Testis (tissue), 3 donors: ENCODE data around the gene SCGB2A2. TPM values are rescaled to one million over a fixed set of nuclear protein-coding genes. Genes with fewer than 3 reads are reported as not detected.

ENCODE experiments used
- DNase-seq: peaks from one replicate; pipeline ENCODE4 v3.0.0-alpha.2; 2019
- H3K27ac ChIP-seq, 2 donors: fragments of 200-600 bp; sonication (generic); one replicate each; pipeline ENCODE4 v1.5.1; 2019
- H3K27me3 ChIP-seq: fragments of 200-600 bp; sonication (generic); one replicate; pipeline ENCODE4 v1.5.1; 2019
- H3K36me3 ChIP-seq: fragments of 200-600 bp; sonication (generic); one replicate; pipeline ENCODE4 v1.5.1; 2017; ENCODE audit warnings: low read depth; ENCODE audit errors: missing control alignments
- H3K4me1 ChIP-seq: fragments of 200-600 bp; sonication (generic); one replicate; pipeline ENCODE4 v1.5.1; 2019
- H3K4me3 ChIP-seq, 2 donors: fragments of 200-600 bp; sonication (generic); one replicate each; pipeline ENCODE4 v1.5.1; 2017 to 2019
- H3K9me3 ChIP-seq: fragments of 200-600 bp; sonication (generic); one replicate; pipeline ENCODE4 v1.5.1; 2017
- POLR2A ChIP-seq: fragments of 450-650 bp; IDR thresholded peaks from one replicate; pipeline ENCODE4 v1.6.1; 2017; ENCODE audit warnings: antibody characterized with exemption, mild to moderate bottlenecking, moderate library complexity
- WGBS, 2 donors: methylation state at CpG; one replicate each; pipeline ENCODE4 v1.1.5; 2018; 5-methylcytosine and 5-hydroxymethylcytosine counted together
- intact Hi-C: fragments of 100-400 bp; cut with DNase I; formaldehyde crosslinking; loops from one replicate; pipeline ENCODE4 v1.15.1; 2023; ENCODE audit warnings: low total_unique reads
- polyA plus RNA-seq: library from polyadenylated mRNA; stranded (reverse); fragments of 350-450 nt; fragmentation: Illumina TruSeq; extraction: RNeasy Lipid Tissue Mini Kit (QIAGEN cat#74804); gene quantifications from one replicate; pipeline ENCODE4 v1.2.3, GENCODE V29; 2014; ENCODE audit warnings: low read depth, low replicate concordance; ENCODE audit not compliant: insufficient read depth
- total RNA-seq, 2 donors: library from RNA; depleted of rRNA; stranded (reverse); fragments of >200 nt; gene quantifications; one replicate each; pipeline ENCODE4 v1.2.3, GENCODE V29; 2016
- TF ChIP-seq, protein P1 (sequence below), 3 experiments: fragments of 450-650 bp in 2 of 3; fragments of 200-600 bp in 1 of 3; sonication (generic) in 1 of 3; IDR thresholded peaks; one replicate each; pipeline ENCODE4 v1.5.1; 2016 to 2019; ENCODE audit warnings: antibody characterized with exemption in 3 of 3, mild to moderate bottlenecking in 2 of 3, moderate library complexity in 1 of 3

Gene SCGB2A2
- total and polyA plus RNA-seq, 3 donors from 2014 or later, result 0.86 TPM; not detected in 2

DNA sequence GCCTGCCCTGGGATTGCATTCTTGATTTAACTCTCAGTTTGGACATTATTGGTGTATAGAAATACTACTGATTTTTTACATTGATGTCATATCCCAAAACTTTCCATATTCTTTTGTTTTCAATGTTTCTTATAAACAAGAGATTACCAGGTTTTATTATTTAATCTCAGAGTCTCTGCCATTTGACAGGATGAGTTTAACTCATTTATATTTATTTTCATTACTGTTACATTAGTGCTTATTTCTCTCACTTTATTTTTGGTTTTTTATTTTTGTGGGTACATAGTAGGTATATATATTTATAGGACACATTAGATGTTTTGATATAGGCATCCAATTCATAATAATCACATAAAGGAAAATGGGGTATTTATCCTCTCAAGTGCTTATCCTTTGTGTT lies 38.0 kb downstream of the SCGB2A2 start:
- Histone ChIP-seq H3K27me3 (no peaks in the 10 kb centered on the region), H3K4me3 (no peak overlapping the region), H3K36me3 (no peaks in the 10 kb centered on the region), H3K27ac (no peak overlapping the region), H3K4me1 (no peaks in the 10 kb centered on the region), H3K9me3 (no peaks in the 10 kb centered on the region)
- DNase-seq, result no peak
- TF ChIP-seq POLR2A, result no peak
- TF ChIP-seq, protein P1, sequence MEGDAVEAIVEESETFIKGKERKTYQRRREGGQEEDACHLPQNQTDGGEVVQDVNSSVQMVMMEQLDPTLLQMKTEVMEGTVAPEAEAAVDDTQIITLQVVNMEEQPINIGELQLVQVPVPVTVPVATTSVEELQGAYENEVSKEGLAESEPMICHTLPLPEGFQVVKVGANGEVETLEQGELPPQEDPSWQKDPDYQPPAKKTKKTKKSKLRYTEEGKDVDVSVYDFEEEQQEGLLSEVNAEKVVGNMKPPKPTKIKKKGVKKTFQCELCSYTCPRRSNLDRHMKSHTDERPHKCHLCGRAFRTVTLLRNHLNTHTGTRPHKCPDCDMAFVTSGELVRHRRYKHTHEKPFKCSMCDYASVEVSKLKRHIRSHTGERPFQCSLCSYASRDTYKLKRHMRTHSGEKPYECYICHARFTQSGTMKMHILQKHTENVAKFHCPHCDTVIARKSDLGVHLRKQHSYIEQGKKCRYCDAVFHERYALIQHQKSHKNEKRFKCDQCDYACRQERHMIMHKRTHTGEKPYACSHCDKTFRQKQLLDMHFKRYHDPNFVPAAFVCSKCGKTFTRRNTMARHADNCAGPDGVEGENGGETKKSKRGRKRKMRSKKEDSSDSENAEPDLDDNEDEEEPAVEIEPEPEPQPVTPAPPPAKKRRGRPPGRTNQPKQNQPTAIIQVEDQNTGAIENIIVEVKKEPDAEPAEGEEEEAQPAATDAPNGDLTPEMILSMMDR (IDR thresholded peaks at IDR 0.05), result no peak
- intact Hi-C loops, result no loop called here

DNA sequence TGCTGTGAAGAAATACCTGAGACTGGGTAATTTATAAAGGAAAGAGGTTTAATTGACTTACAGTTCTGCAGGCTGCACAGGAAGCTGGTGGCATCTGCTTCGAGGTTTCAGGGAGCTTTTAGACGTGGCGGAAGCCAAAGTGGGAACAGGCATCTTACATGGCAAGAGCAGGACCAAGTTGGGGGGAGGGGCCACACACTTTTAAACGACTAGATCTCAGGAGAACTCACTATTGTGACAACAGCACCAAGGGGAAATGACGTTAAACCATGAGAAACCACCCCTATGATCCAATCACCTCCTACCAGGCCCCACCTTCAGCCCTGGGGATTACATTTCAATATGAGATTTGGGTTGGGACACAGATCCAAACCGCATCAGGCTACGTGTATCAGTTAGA lies 40.0 kb downstream of the SCGB2A2 start:
- no peak for TF ChIP-seq POLR2A
- TF ChIP-seq, protein P1 (IDR thresholded peaks at IDR 0.05), result no peak
- no peaks in the 10 kb centered on the region for H3K27me3 ChIP-seq
- no peak overlapping the region for H3K4me3 ChIP-seq
- H3K9me3 ChIP-seq, result no peaks in the 10 kb centered on the region
- no peaks in the 10 kb centered on the region for H3K4me1 ChIP-seq
- intact Hi-C loops, result loop anchor here (5.0 kb wide), 1 partner anchor 138 kb away; no protein-coding TSS in a partner anchor
- 65 to 68% methylated on average over 7 of the region's 7 CpGs for WGBS, 2 donors
- H3K36me3 ChIP-seq, result no peaks in the 10 kb centered on the region
- no peak for DNase-seq
- H3K27ac ChIP-seq, result no peak overlapping the region

DNA sequence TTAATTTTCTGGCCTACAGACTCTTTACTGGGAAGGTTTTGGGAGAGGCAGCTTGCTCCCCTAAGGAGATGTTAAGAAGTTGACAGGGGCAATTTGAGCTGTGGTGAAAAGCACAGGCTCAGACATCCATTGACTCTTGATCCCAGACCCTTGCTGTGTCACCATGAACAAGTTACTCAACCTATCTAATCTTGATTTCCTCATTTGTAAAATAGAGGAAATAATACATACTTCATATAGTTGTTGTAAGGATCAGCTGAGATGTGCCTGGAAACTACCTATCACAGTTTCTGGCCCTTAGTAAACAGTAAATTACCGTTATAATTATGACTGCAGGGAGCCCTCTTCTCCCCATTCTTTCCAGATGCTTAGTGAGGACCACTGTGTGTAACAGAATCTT lies 45.5 kb downstream of the SCGB2A2 start:
- WGBS, 2 donors, result 92 to 96% methylated on average over 1 of the region's 1 CpG
- TF ChIP-seq, protein P1 (IDR thresholded peaks at IDR 0.05), result no peak
- TF ChIP-seq POLR2A, result no peak
- H3K4me1 ChIP-seq, result no peaks in the 10 kb centered on the region
- DNase-seq, result no peak
- H3K27ac ChIP-seq, result no peak overlapping the region
- no peaks in the 10 kb centered on the region for H3K27me3 ChIP-seq
- no peak overlapping the region for H3K4me3 ChIP-seq
- no peaks in the 10 kb centered on the region for H3K36me3 ChIP-seq
- H3K9me3 ChIP-seq, result no peaks in the 10 kb centered on the region
- intact Hi-C loops, result no loop called here

DNA sequence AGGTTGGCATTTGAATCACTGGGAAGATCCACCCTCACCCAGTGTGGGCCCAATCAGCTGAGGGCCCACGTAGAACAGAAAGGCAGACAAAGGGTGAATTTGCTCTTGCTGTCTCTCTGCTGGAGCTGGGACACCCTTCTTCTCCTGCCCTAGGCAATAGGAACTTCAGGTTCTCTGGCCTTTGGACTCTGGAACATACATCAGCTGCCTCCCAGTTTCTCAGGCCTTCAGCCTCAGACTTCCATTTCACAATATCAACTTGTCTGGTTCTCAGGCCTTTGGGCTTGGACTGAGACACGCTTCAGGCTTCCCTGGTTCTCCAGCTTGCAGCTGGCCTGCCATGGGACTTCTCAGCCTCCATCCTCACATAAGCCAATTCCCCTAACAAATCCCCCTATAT lies 52.6 kb downstream of the SCGB2A2 start:
- no peaks in the 10 kb centered on the region for H3K36me3 ChIP-seq
- 85 to 89% methylated on average over 2 of the region's 2 CpGs for WGBS, 2 donors
- no peak overlapping the region for H3K4me3 ChIP-seq
- no peaks in the 10 kb centered on the region for H3K9me3 ChIP-seq
- no peak for DNase-seq
- H3K4me1 ChIP-seq, result no peaks in the 10 kb centered on the region
- intact Hi-C loops, result no loop called here
- no peak overlapping the region for H3K27ac ChIP-seq
- no peaks in the 10 kb centered on the region for H3K27me3 ChIP-seq
- no peak for TF ChIP-seq POLR2A
- TF ChIP-seq, protein P1 (IDR thresholded peaks at IDR 0.05), result no peak

Other genes starting within 250 kb of the SCGB2A2 start
- 10 to 100 TPM; 42.0 to 46.6 TPM for gene INCENP, start 146.1 kb upstream of the SCGB2A2 start, total RNA-seq
- gene INCENP, start 146.1 kb upstream of the SCGB2A2 start, polyA plus RNA-seq, result 25.0 TPM
- gene SCGB1D1, start 79.9 kb upstream of the SCGB2A2 start, total RNA-seq, result not detected
- gene SCGB1D1, start 79.9 kb upstream of the SCGB2A2 start, polyA plus RNA-seq, result not detected
- gene SCGB2A1, start 61.5 kb upstream of the SCGB2A2 start, total RNA-seq, result not detected
- gene SCGB2A1, start 61.5 kb upstream of the SCGB2A2 start, polyA plus RNA-seq, result 10.3 TPM
- not detected for gene SCGB1D2, start 27.9 kb upstream of the SCGB2A2 start, total RNA-seq
- gene SCGB1D2, start 27.9 kb upstream of the SCGB2A2 start, polyA plus RNA-seq, result 2.8 TPM
- gene SCGB1D4, start 28.9 kb downstream of the SCGB2A2 start, total RNA-seq, result 1 to 10 TPM in 1 of 2 donors, not detected in 1; 1.4 TPM
- 48.9 TPM for gene SCGB1D4, start 28.9 kb downstream of the SCGB2A2 start, polyA plus RNA-seq
- gene ASRGL1, start 67.3 kb downstream of the SCGB2A2 start, total RNA-seq, result 100 to 1,000 TPM; 101 to 119 TPM
- gene ASRGL1, start 67.3 kb downstream of the SCGB2A2 start, polyA plus RNA-seq, result 295 TPM
- not detected for gene SCGB1A1, start 148.9 kb downstream of the SCGB2A2 start, total RNA-seq
- not detected for gene SCGB1A1, start 148.9 kb downstream of the SCGB2A2 start, polyA plus RNA-seq